ENCODE measurements around the gene EXOSC3.

- peak; percentile 71 to 90 (median 83) for TF ChIP-seq POLR2AphosphoS5 (IDR thresholded peaks at IDR 0.05)
- TF ChIP-seq POLR2A (IDR thresholded peaks at IDR 0.05): peak; percentile 61 to 63
- TF ChIP-seq, protein P1, sequence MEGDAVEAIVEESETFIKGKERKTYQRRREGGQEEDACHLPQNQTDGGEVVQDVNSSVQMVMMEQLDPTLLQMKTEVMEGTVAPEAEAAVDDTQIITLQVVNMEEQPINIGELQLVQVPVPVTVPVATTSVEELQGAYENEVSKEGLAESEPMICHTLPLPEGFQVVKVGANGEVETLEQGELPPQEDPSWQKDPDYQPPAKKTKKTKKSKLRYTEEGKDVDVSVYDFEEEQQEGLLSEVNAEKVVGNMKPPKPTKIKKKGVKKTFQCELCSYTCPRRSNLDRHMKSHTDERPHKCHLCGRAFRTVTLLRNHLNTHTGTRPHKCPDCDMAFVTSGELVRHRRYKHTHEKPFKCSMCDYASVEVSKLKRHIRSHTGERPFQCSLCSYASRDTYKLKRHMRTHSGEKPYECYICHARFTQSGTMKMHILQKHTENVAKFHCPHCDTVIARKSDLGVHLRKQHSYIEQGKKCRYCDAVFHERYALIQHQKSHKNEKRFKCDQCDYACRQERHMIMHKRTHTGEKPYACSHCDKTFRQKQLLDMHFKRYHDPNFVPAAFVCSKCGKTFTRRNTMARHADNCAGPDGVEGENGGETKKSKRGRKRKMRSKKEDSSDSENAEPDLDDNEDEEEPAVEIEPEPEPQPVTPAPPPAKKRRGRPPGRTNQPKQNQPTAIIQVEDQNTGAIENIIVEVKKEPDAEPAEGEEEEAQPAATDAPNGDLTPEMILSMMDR (IDR thresholded peaks at IDR 0.05): peak in 1 of 4 experiments; percentile 15
These were observed at the start of gene EXOSC3 for GRCh38 chr9:37784616-37785483.
